ENCODE data around the gene LNX2.
"Not testable (repeated sequence)": the region's sequence is repeated elsewhere in the genome, so short reads cannot be mapped to it uniquely, and the experiment has no call there.

LNX2 gene

DNA sequence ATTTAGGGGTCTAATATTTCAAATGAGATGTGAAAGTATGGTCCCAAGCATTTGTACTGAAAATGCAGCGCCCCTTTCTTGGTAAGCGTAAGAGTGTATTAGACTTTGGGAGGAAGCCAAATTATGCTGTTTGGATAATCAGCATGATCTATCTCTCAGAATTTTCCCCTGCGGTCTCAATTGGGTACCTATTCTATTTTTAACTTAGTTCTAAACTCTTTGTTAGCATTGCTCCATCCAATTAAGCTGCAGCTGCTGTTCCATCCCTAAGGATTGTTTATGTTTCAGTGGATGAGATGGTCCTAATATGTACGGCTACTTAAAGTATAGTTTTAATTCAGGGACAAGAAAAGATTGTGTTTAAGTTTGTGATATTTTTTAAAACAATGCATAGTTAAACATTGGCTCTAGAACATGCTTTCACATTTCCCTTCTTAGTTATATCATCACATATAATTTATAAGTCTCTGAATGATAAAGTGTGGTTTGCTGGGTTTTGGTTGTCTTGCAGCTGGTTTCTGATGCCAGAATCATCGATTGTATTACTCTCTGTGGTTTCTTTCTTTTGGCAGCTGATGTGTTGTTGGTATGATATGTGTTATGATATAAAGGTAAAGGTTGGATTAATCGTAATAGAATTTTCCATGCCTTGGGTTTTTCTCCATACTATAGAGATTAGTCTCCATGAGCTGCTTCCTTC is 16.4 kb upstream of the LNX2 start:
- no peak for DNase-seq

DNA sequence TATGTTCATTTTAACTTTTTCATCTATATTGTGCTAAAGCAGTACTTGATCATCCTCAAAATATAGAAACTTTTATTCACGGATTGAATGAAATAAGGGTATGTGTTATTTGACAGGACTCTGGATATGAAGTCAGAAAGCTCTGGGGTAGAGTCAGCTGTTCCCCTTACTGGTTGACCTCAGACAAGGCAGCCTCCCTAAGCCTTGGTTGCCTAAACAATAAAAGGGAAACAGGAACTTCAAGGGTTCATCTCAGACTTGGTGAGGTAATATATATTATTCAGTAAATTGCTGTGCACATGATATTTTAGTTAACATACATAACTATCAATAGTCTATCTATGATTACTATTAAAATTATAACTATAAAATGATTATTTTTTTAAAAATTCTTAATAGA is 14.9 kb upstream of the LNX2 start:
- DNase-seq, result peak; percentile 67

GRCh38 chr13:27634791-27635190 is 14.5 kb upstream of the LNX2 start:
- no peak for DNase-seq

DNA sequence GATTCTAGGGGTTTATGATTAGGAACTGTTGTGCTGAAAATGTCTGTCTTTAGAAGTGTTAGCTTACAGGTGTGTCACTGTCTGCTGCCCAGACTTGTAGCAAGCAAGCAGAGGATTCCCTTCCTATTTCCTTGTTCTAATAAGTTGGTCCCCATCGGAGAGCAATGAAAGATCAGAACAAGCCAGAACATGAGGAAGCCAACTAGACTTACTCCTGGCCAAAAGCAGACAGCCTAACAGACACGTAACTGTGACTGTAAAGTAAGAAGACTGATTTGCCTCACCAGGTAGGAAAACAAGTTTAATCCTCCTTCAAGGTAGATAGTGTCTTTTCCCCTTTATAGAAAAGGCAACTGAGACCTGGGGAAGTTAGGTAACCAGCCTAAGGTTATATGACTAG is 13.9 kb upstream of the LNX2 start:
- DNase-seq, result no peak

GRCh38 chr13:27632648-27633047 is 12.3 kb upstream of the LNX2 start:
- DNase-seq, result no peak

DNA sequence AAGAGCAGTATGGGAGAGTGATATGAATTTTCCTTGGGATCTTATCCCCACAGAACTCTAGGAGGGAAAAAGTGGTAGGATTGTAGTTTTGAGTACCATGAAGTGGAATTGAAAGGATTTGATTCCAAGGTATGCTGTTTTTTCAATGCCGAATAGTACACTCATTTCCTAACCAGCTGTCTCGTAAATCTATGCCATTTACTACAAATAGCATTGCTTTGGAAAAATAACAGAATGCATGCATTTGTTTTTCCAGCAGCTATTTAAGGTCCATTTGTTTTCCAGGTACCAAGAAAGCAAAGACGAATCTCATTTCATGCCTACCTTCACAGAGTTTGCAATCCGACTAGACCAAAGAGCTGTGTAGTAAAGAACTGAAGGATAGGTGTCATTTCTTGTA is 11.9 kb upstream of the LNX2 start:
- DNase-seq, result no peak

DNA sequence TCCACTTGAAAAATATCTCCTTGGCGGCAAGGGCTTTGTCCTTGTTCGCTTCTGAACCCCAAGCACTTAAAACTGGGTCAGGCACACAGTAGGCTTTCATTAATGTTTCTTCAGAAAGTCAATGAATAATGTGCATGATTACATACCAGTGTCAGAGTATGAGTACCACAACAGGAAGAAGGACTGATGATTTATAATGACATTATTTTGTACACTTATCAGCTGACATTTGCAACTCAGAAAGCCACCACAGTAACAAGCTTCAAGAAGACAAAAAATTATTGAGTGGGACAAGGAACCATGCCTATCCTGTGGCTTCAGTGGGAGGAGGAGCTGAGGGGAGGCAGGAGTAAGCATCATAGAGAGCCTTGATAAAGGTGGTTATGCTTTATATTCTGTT is 11.3 kb upstream of the LNX2 start:
- no peak for DNase-seq

DNA sequence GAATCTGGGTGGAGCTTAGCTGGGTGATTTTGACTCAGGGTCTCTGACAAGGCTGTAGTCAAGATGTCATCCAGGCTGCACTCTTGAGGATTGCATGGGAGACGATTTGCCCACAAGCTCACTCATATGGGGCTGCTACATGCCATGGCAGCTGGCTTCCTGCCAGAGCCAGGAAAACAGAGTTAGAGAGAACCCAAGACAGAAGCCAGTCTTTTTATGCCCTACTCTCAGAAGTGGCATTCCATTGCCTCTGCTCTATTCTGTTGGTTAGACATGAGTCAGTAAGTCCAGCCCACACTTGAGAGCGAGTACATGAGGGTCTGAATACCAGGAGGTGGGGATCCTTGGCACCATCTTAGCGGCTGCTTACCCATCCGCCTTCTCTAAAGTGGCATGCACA is 10.8 kb upstream of the LNX2 start:
- DNase-seq, result no peak

- not testable (repeated sequence) for DNase-seq
Observed at GRCh38 chr13:27628766-27629165, 8.4 kb upstream of the LNX2 start.

- no peak for DNase-seq
Observed at GRCh38 chr13:27628081-27628480, 7.8 kb upstream of the LNX2 start.

DNA sequence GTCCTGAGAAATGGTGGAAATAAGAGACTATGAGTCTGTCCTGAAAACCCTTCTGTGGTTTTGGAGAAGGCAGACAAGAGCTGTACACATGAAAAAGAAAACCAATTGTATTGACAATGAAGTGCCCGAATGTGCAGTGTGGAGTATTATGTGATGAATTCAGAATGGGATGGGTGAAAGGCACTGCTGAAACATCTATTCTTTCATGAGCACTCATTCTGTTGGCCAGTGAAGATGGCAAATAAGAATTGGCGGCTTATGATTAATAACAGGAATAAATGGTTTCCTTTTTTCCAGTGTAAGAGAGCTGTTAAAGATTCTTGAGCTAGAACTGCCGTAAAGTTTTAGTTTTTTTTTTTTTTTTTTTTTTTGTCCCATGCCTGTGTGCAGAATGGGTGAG is 7.1 kb upstream of the LNX2 start:
- no peak for DNase-seq

DNA sequence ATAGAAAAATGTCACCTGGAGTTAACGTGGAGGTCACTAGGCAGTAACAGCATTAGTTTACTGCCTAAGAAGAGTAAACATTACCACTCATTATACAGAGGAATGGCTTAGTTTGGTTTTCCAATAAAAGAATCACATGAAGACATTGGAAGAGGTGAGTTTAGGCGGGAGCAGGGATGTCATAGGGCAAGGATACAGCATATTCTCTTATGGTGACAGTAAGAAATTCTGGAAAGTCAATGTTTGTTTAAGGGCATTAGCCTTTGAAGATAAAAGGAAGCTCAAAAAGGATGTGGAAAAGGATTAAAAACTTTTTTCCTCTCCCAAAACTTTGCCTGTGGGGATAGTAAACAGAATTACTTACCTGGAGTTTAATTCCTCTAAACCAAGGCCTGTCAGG is 5.5 kb upstream of the LNX2 start:
- no peak for DNase-seq

DNA sequence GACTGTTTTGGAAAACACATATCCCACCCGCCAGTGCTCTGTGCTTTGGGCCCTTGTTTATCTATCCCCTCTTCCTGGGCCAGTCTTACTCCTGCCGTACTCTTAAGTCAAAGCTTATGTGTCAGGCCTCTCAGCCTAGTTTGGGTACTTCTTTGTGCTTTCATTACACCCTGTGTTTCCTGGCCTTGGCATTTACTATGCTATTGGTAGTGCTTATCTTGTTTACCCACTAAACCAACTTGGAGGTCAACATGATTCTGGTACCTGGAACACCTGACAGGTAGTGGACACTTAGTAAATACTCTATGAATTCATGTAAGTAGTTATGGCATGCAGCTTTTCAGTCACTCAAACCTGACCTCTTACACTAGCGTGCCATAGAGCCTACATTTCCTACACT is 3.7 kb upstream of the LNX2 start:
- DNase-seq, result no peak

GRCh38 chr13:27622881-27623280 is 2.6 kb upstream of the LNX2 start:
- DNase-seq, result no peak

- DNase-seq, result no peak
Observed at GRCh38 chr13:27622102-27622820, 1.9 kb upstream of the LNX2 start.

DNA sequence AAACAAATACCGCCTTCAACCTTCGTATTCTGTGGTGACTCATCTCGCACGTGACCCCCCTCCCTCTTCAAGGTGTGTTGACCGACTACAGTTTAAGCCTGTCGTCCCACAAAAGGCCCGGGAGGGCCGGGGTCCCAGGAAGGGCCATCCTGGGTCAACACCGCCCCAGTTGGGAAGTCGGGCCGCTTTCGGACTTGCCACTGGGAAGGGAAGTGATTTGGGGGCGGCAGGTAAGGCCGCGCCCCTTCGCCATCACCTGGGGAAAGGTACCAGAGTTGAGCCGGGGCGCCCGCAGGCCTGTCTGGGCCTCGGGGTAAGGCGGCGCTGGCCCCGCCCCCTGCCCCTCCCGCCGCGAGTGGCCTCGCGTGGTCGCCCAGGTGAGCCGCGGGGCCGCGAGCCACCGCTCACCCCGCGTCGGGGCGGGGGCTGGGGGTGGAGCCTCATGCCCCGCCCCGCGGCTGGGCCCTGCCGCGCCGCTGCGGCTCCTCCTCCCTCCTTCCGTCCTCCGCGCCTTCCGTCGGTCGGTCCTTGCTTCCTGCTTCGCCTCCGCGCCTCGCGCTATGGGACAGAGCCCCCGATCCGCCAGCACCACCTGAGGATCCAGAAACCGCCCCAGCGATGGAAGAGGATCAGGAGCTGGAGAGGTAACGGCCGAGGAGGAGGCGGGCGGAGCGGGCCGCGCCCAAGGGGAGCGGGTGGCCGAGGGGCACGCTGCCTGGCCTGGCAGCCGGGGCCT is 1.2 kb upstream of the LNX2 start, which contains the start of gene POLR1D:
Gene POLR1D, plus strand, starts transcription at position 527 of the 736 bp plus-strand sequence. Its CDS starts 92 bp downstream, at position 619.
- peak; percentile 20 for DNase-seq

- no peak for DNase-seq
Observed at GRCh38 chr13:27621116-27621365, 712 bp upstream of the LNX2 start.

DNA sequence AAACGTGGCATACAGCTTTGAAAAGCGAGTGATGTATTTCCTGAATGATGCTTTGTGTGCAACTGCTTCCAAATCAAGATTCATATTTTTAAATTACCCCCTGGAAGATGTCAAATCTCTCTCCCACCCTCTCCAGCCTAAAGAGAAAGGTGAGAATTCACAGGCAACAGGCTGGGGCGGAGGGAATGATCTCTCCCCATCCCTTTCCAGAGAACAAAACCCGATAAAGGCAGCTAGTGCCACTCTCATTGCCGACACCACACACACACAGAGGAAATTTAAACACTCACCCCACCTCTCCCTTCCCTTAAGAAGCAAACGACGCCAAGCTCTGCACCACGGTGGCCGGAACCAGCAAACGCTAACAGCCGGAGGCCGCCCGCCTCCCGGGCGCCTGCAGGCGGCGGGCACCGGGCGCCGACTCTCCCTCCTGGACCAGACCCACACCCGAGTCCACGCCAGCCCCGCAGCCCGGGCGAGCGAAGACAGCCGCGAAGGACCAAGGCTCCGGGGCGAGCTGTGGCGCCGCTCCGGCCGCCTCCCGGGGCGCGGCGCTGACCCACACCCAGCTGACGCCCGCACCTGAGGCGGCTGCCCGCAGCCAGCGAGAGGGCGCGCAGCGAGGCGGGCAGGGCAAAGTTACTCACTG is 477 bp downstream of the LNX2 start:
- no peak for DNase-seq

DNA sequence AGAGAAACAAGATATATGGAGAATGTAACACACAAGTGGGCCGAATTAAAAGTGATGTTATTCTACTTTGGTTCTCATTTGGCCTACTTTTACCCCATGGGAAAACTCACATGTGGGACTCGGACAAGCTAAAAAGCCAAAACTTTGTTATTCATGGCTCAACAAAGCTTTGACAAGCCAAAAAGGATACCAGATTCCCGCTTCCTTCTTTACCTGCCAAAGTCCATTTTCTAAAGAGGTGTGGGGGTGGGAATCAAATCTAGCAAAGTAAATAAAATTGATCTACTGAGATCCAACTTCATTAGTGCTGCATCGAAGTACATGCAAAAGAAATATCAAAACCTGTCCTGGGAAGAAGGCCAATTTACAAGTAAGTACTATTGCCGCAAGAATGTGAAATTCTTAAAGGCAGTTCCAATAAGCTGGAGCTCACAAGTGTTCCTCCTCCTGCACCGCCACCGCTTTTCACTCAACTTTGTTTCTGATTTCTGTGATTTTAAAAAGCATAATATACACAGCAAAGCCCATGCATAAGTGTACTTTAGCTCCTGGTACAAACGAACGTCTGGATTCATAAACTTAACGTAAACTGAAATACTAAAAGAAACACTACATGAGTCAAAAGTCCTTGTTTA is 1.1 kb downstream of the LNX2 start:
- DNase-seq, result no peak

DNA sequence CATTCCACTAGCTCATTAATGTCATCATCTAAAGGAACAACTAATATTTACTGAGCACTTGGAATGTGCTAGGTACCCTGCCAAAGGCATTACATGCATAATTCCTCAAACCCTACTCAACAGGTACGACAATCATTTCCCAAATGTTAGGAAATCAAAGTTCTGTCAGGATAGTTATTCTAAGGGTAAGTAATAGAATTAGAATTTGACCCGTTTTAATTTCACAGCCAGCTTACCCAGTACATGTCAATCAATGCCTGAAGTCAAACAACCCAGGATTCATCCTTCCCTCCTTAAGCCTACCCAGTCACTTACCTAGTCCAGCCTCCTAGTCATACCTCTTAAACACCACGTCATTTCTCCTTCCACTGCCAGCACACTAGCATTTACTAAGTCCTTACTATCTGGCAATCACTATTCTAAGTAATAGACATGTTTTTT is 2.4 kb downstream of the LNX2 start:
- DNase-seq, result no peak

GRCh38 chr13:27613628-27614027 is 6.7 kb downstream of the LNX2 start:
- DNase-seq, result no peak

- no peak for DNase-seq
Observed at GRCh38 chr13:27607125-27607524, 13.2 kb downstream of the LNX2 start.

DNA sequence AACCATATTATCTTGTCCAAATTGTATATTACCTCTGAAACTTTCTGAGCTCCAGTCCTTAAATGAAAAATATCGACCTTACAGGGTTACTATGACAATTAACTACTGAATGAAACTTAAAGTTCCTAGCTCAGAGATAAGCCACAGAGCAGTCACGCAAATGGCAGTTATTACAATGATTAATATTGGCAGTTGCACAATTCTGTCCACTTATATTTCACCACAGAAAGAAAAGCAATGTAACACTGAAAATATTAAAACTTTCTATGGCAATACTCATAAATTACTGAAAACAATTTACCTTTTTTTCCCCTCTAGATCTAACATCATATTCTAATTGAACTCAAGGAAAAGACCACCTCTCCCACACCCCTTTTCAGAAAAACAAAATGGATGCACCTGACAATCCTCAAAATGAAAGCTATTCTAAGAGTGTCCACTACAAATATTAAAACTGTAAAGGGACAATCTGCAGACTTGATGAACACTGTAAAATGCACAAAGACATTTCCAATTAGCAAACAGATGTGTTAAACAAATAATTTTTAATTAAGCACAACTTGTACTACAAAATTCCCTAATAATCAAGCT is 14.6 kb downstream of the LNX2 start:
- DNase-seq, result no peak
